Osteoblast (primary cell): ENCODE results near the gene GRIA3. TPM values are rescaled to one million over a fixed set of nuclear protein-coding genes. Genes with fewer than 3 reads are reported as not detected.
"Not testable (repeated sequence)": the region's sequence is repeated elsewhere in the genome, so short reads cannot be mapped to it uniquely, and the experiment has no call there.

Experiments used
- DNase-seq: peaks from one replicate; pipeline ENCODE4 v3.0.0; 2011; ENCODE audit warnings: low spot score, mixed read lengths; ENCODE audit not compliant: insufficient read length; ENCODE audit errors: missing footprints
- H2AFZ ChIP-seq: 2 replicates; pipeline ENCODE4 v1.6.0; 2011; ENCODE audit warnings: mild to moderate bottlenecking, low read length
- H3K27ac ChIP-seq: 2 replicates; pipeline ENCODE4 v1.5.1; 2011; ENCODE audit warnings: mild to moderate bottlenecking, low read depth, low read length, moderate library complexity
- H3K27me3 ChIP-seq: 2 replicates; pipeline ENCODE4 v1.6.0; 2012; ENCODE audit warnings: mild to moderate bottlenecking, control low read depth, inconsistent platforms, low read length, moderate library complexity; ENCODE audit not compliant: insufficient read depth
- H3K36me3 ChIP-seq: 2 replicates; pipeline ENCODE4 v1.5.1; 2011; ENCODE audit warnings: mild to moderate bottlenecking, low read length, control low read depth, moderate library complexity; ENCODE audit not compliant: insufficient read depth
- H3K4me1 ChIP-seq: 2 replicates; pipeline ENCODE4 v1.5.1; 2011; ENCODE audit warnings: mild to moderate bottlenecking, low read length, control low read depth, moderate library complexity; ENCODE audit not compliant: insufficient read depth
- H3K4me2 ChIP-seq: 2 replicates; pipeline ENCODE4 v1.6.0; 2011; ENCODE audit warnings: mild to moderate bottlenecking, low read length; ENCODE audit not compliant: insufficient read depth
- H3K4me3 ChIP-seq: fragments of 200-600 bp; sonication (generic); 3 replicates; pipeline ENCODE4 v1.5.1; 2012; ENCODE audit warnings: mild to moderate bottlenecking, low read length, inconsistent platforms; ENCODE audit not compliant: insufficient read depth
- H3K79me2 ChIP-seq: 2 replicates; pipeline ENCODE4 v1.6.0; 2012; ENCODE audit warnings: mild to moderate bottlenecking, low read length, control low read depth, inconsistent platforms; ENCODE audit not compliant: insufficient read depth
- H3K9me3 ChIP-seq: 2 replicates; pipeline ENCODE4 v1.5.1; 2011; ENCODE audit warnings: low read depth, low read length, control low read depth
- H4K20me1 ChIP-seq: 2 replicates; pipeline ENCODE4 v1.6.0; 2012; ENCODE audit warnings: mild to moderate bottlenecking, low read length, control low read depth; ENCODE audit not compliant: insufficient read depth
- CTCF ChIP-seq: IDR thresholded peaks from 2 replicates; pipeline ENCODE4 v1.5.1; 2011; ENCODE audit warnings: mild to moderate bottlenecking, low read depth, low read length, moderate library complexity; ENCODE audit errors: extremely low read depth
- total RNA-seq: library from RNA; depleted of rRNA; stranded (reverse); fragments of >200 nt; gene quantifications from 2 replicates; pipeline ENCODE4 v1.2.3, GENCODE V29; 2012

Gene GRIA3
- total RNA-seq, 1 donor, result 3.3 TPM

- TF ChIP-seq CTCF, result no peak
- no peak overlapping the region for H3K27ac ChIP-seq
- no peaks in the 10 kb centered on the region for H4K20me1 ChIP-seq
- no peak overlapping the region for H2AFZ ChIP-seq
- H3K79me2 ChIP-seq, result no peaks in the 10 kb centered on the region
- no peak overlapping the region for H3K4me3 ChIP-seq
- no peaks in the 10 kb centered on the region for H3K9me3 ChIP-seq
- no peaks in the 10 kb centered on the region for H3K4me1 ChIP-seq
- no peaks in the 10 kb centered on the region for H3K27me3 ChIP-seq
- H3K36me3 ChIP-seq, result no peaks in the 10 kb centered on the region
- no peak for DNase-seq
- no peak overlapping the region for H3K4me2 ChIP-seq
These were observed 252.5 kb downstream of the GRIA3 start for GRCh38 chrX:123436512-123437136.

- H3K4me1 ChIP-seq, H3K27ac ChIP-seq, H3K36me3 ChIP-seq, H2AFZ ChIP-seq, H3K79me2 ChIP-seq, H3K4me3 ChIP-seq, DNase-seq, H3K9me3 ChIP-seq, H3K27me3 ChIP-seq, H4K20me1 ChIP-seq, H3K4me2 ChIP-seq: not testable (repeated sequence)
These were observed 255.8 kb downstream of the GRIA3 start for GRCh38 chrX:123439926-123440325.

GRCh38 chrX:123442764-123443163, 258.7 kb downstream of the GRIA3 start:
- Histone ChIP-seq H3K4me1 (no peaks in the 10 kb centered on the region), H3K36me3 (no peaks in the 10 kb centered on the region), H4K20me1 (no peaks in the 10 kb centered on the region), H3K79me2 (no peaks in the 10 kb centered on the region), H3K27me3 (no peaks in the 10 kb centered on the region), H3K9me3 (no peaks in the 10 kb centered on the region), H3K4me3 (no peak overlapping the region), H3K4me2 (no peak overlapping the region), H3K27ac (no peak overlapping the region), H2AFZ (no peak overlapping the region)
- no peak for TF ChIP-seq CTCF
- DNase-seq, result no peak

GRCh38 chrX:123447506-123447905, 263.4 kb downstream of the GRIA3 start:
- no peaks in the 10 kb centered on the region for H3K9me3 ChIP-seq
- no peak overlapping the region for H2AFZ ChIP-seq
- no peaks in the 10 kb centered on the region for H3K36me3 ChIP-seq
- H3K4me1 ChIP-seq, result no peaks in the 10 kb centered on the region
- no peak overlapping the region for H3K4me3 ChIP-seq
- H3K79me2 ChIP-seq, result no peaks in the 10 kb centered on the region
- H3K27ac ChIP-seq, result no peak overlapping the region
- no peak overlapping the region for H3K4me2 ChIP-seq
- H3K27me3 ChIP-seq, result no peaks in the 10 kb centered on the region
- DNase-seq, result no peak
- H4K20me1 ChIP-seq, result no peaks in the 10 kb centered on the region
- TF ChIP-seq CTCF, result no peak
